ENCODE data around the gene MAPK9. TPM values are rescaled to one million over a fixed set of nuclear protein-coding genes. Genes with fewer than 3 reads are reported as not detected.
A peak's percentile ranks its signal among the peaks of the same experiment; 100 is the strongest.
"Not testable (repeated sequence)": the region's sequence is repeated elsewhere in the genome, so short reads cannot be mapped to it uniquely, and the experiment has no call there.

The MAPK9 gene
- total RNA-seq, 1 experiment from 2014 or later, result 54.0 TPM

DNA sequence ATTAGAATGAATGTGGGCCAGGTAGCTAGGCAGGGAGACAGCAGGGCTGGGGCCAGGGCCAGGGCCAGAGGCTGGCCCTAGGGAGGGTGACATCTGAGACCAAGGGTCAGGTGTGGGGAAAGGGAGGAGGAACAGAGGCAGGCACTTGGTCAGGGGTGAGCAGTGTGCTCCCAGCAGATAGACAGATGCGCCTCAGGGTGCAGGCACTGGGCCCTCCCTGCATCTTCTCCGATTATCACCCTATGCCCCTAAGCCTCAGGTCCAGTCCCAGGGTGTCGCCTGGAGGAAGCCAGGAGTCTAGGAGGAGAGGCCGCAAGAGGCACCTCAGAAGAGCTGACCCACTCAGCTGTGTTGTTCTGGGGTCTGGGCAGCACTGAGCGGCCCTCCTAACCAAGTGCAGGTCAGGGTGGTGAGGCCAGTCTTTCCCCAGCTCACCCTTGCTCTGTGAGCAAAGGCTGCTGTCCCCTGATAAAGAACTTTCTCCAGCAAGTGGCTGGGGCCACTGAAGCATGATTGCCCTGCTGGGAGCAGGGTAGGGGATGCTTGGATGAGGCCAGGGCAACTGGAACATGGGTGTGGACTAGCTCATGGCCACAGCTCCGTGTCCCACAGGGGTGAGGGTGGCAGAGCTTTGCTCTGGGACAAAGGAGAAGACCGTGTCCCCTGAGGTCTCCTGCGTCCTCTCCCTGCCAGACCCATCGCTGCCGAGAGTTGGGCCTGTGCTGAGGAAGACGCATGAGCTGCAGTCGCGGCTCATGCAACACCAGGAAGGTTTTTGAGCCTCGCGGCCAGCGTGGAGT is 80.7 kb downstream of the MAPK9 start:
- Histone ChIP-seq H3K36me3 (ENCODE audit: low read depth) (no peaks in the 10 kb centered on the region), H3K27me3 (ENCODE audit: insufficient read depth, low read depth) (peaks cover 4% of the 10 kb centered on the region; the same call in 1 of the 2 replicates), H3K4me3 (no peak overlapping the region), H3K4me2 (no peak overlapping the region), H3F3A (ENCODE audit: insufficient read depth, low read depth) (no peaks in the 10 kb centered on the region; the same call in 1 of the 2 replicates), H2AFZ (no peak overlapping the region), H4K20me1 (ENCODE audit: insufficient read depth) (no peaks in the 10 kb centered on the region), H3K4me1 (replicated peaks; ENCODE audit: insufficient read depth) (no peaks in the 10 kb centered on the region), H3K79me2 (ENCODE audit: low read depth) (no peaks in the 10 kb centered on the region), H3K9me2 (ENCODE audit: insufficient read depth) (no peaks in the 10 kb centered on the region), H3K9me3 (ENCODE audit: insufficient read depth, low read depth) (no peaks in the 10 kb centered on the region), H3K27ac (no peak overlapping the region)
- TF ChIP-seq EZH2 (IDR thresholded peaks at IDR 0.05; ENCODE audit: low read depth), result no peak
- no peak for TF ChIP-seq CTCF (conservative IDR thresholded peaks at IDR 0.05)
- intact Hi-C loops (cut with micrococcal nuclease; ENCODE audit: unreplicated experiment), result no loop called here
- POLR2A ChIA-PET (ENCODE audit: unreplicated experiment), result no interaction called here
- CTCF ChIA-PET, result interaction anchor here (0.6 kb wide), 1 partner anchor 76 kb away, joined by 3 read pairs; no protein-coding TSS in a partner anchor
- no TSS peak for BruUV-seq (replicated peaks)
- DNase-seq, result no peak

DNA sequence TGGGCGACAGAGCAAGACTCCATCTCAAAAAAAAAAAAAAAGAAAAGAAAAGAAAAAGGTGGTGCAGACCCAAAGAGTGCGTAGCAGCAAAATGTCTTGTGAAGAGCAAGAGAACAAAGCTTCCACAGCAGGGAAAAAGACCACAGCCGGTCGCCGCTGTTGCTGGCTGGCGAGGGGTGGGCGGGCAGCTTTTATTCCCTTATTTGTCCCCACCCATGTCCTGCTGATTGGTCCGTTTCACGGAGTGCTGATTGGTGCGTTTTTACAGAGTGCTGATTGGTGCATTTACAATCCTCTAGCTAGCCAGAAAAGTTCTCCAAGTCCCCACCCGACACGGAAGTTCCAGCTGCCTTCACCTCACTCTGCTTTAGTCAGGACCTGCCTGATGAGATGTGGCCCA is 81.8 kb downstream of the MAPK9 start:
- DNase-seq; POLR2A ChIA-PET (ENCODE audit: unreplicated experiment); H3K27ac ChIP-seq; BruUV-seq (replicated peaks); H4K20me1 ChIP-seq (ENCODE audit: insufficient read depth); H2AFZ ChIP-seq; H3F3A ChIP-seq (ENCODE audit: insufficient read depth, low read depth); H3K36me3 ChIP-seq (ENCODE audit: low read depth); H3K4me3 ChIP-seq; H3K4me1 ChIP-seq (replicated peaks; ENCODE audit: insufficient read depth); H3K27me3 ChIP-seq (ENCODE audit: insufficient read depth, low read depth); H3K9me3 ChIP-seq (ENCODE audit: insufficient read depth, low read depth); H3K9me2 ChIP-seq (ENCODE audit: insufficient read depth); H3K4me2 ChIP-seq; intact Hi-C loops (cut with micrococcal nuclease; ENCODE audit: unreplicated experiment); H3K79me2 ChIP-seq (ENCODE audit: low read depth): not testable (repeated sequence)
- CTCF ChIA-PET, result interaction anchor here (0.6 to 0.7 kb wide), 2 partner anchors 290 to 358 kb away, joined by 5 to 12 read pairs; no protein-coding TSS in a partner anchor

GRCh38 chr5:180209137-180209581 is 82.7 kb downstream of the MAPK9 start, which contains the start of gene RASGEF1C:
Gene RASGEF1C (minus strand): TSS chr5:180209211. CDS start chr5:180138052, 71,159 bp downstream.
- H3K4me2 ChIP-seq, result peak within 1 kb of the TSS; percentile 73
- H3K27me3 ChIP-seq (ENCODE audit: insufficient read depth, low read depth), result no peaks in the 10 kb centered on the region; the same call in 1 of the 2 replicates
- BruUV-seq (replicated peaks), result no TSS peak
- no peak within 1 kb of the TSS for H2AFZ ChIP-seq
- no peaks in the 10 kb centered on the region for H3K36me3 ChIP-seq (ENCODE audit: low read depth)
- TF ChIP-seq EZH2 (IDR thresholded peaks at IDR 0.05; ENCODE audit: low read depth) (no peak), CTCF (conservative IDR thresholded peaks at IDR 0.05) (peak; percentile 36; the same call in 1 of the 2 replicates)
- no peaks in the 10 kb centered on the region for H3K9me2 ChIP-seq (ENCODE audit: insufficient read depth)
- no peaks in the 10 kb centered on the region for H3K79me2 ChIP-seq (ENCODE audit: low read depth)
- H3K27ac ChIP-seq, result no peak within 1 kb of the TSS
- intact Hi-C loops (cut with micrococcal nuclease; ENCODE audit: unreplicated experiment), result loop anchor here (5.0 to 10.0 kb wide), 2 partner anchors 92 to 396 kb away; no protein-coding TSS in a partner anchor
- no peaks in the 10 kb centered on the region for H4K20me1 ChIP-seq (ENCODE audit: insufficient read depth)
- no peaks in the 10 kb centered on the region; the same call in 1 of the 2 replicates for H3F3A ChIP-seq (ENCODE audit: insufficient read depth, low read depth)
- H3K4me1 ChIP-seq (replicated peaks; ENCODE audit: insufficient read depth), result no peaks in the 10 kb centered on the region
- DNase-seq, result peak in 1 of 2 experiments; percentile 72
- POLR2A ChIA-PET (ENCODE audit: unreplicated experiment), result no interaction called here
- peak within 1 kb of the TSS; percentile 39; the same call in 1 of the 2 replicates for H3K4me3 ChIP-seq
- CTCF ChIA-PET, result interaction anchor here (0.6 to 0.9 kb wide), 3 partner anchors 105 to 289 kb away, joined by 3 to 5 read pairs (median 3); no protein-coding TSS in a partner anchor
- H3K9me3 ChIP-seq (ENCODE audit: insufficient read depth, low read depth), result no peaks in the 10 kb centered on the region
